HepG2 (cell line): ENCODE measurements around the gene SLC35F1. TPM values are rescaled to one million over a fixed set of nuclear protein-coding genes. Genes with fewer than 3 reads are reported as not detected.

Experiments
- ATAC-seq: fragments of 200-7000 bp; cut with Tn5 transposase; 3 replicates; pipeline ENCODE4 v1.9.1; 2020; ENCODE audit warnings: mild to moderate bottlenecking, moderate library complexity
- BruUV-seq: library from RNA; stranded (reverse); fragments of 400-500 nt; replicated peaks from 2 replicates; lab custom pipeline; 2021; lab: Mats Ljungman, UMichigan
- CTCF ChIA-PET: fragments of 300-600 bp; formaldehyde crosslinking; extraction: SDS; loops from one replicate; lab custom pipeline; 2021; ENCODE audit warnings: low total read pairs, inconsistent platforms, low intra/inter-chr PET ratio; lab: Yijun Ruan, JAX
- POLR2A ChIA-PET: fragments of 350-600 bp; sonication (Branson Sonifier 250); formaldehyde crosslinking; loops from one replicate; lab custom pipeline; 2020; ENCODE audit warnings: antibody characterized with exemption, inconsistent platforms; lab: Yijun Ruan, JAX
- DNase-seq: peaks from one replicate; pipeline ENCODE4 v3.0.0-alpha.2; 2015; ENCODE audit warnings: low spot score
- FAIRE-seq: peaks from 3 replicates; lab custom pipeline; 2011; peaks lifted over from hg19 to GRCh38; lab: Jason Lieb, UNC
- H2AFZ ChIP-seq: one replicate; pipeline ENCODE4 v1.6.1; 2011; ENCODE audit warnings: low read length, inconsistent platforms
- H3K27ac ChIP-seq: fragments of 300-600 bp; 3 replicates; pipeline ENCODE4 v1.8.0; 2011; ENCODE audit warnings: mixed run types, mild to moderate bottlenecking, mixed read lengths, low read length, inconsistent platforms; ENCODE audit not compliant: insufficient read depth; ENCODE audit errors: extremely low read length
- H3K27me3 ChIP-seq, 2 experiments: fragments of 200-600 bp in 1 of 2; 2 replicates in 1 of 2; 3 replicates in 1 of 2; pipeline versions ENCODE4 v1.6.0 to v1.8.0; 2011; ENCODE audit warnings: low read length in 2 of 2, mild to moderate bottlenecking in 2 of 2, moderate library complexity in 2 of 2, inconsistent platforms in 1 of 2; ENCODE audit not compliant: insufficient read depth in 2 of 2, control insufficient read depth in 1 of 2
- H3K36me3 ChIP-seq, 2 experiments: fragments of 200-600 bp in 1 of 2; replicated peaks in 1 of 2; 2 replicates in 1 of 2; 3 replicates in 1 of 2; pipeline versions ENCODE4 v1.5.1 to v1.8.0; 2011; ENCODE audit warnings: low read length in 2 of 2, inconsistent platforms in 1 of 2; ENCODE audit not compliant: insufficient read depth in 2 of 2, control insufficient read depth in 1 of 2
- H3K4me1 ChIP-seq: 2 replicates; pipeline ENCODE4 v1.5.1; 2012; ENCODE audit warnings: low read length, inconsistent platforms; ENCODE audit not compliant: insufficient read depth
- H3K4me2 ChIP-seq: 2 replicates; pipeline ENCODE4 v1.6.0; 2011; ENCODE audit warnings: low read depth, low read length, inconsistent platforms
- H3K4me3 ChIP-seq, 3 experiments: fragments of 200-600 bp in 1 of 3; sonication (generic), shearing (Covaris generic) in 1 of 3; replicated peaks in 1 of 3; 2 replicates each; pipeline ENCODE4 v1.5.1; 2011 to 2016; ENCODE audit warnings: low read length in 3 of 3, inconsistent platforms in 2 of 3, low read depth in 2 of 3, mild to moderate bottlenecking in 2 of 3, control low read depth in 1 of 3, mixed read lengths in 1 of 3; ENCODE audit not compliant: insufficient read depth in 1 of 3
- H3K79me2 ChIP-seq: one replicate; pipeline ENCODE4 v1.6.1; 2011; ENCODE audit warnings: low read length, inconsistent platforms; ENCODE audit not compliant: insufficient read depth
- H3K9ac ChIP-seq: 2 replicates; pipeline ENCODE4 v1.6.0; 2011; ENCODE audit warnings: mild to moderate bottlenecking, low read depth, low read length, inconsistent platforms; ENCODE audit not compliant: insufficient read depth
- H3K9me3 ChIP-seq: 2 replicates; pipeline ENCODE4 v1.5.1; 2012; ENCODE audit warnings: mild to moderate bottlenecking, low read length
- H4K20me1 ChIP-seq: 2 replicates; pipeline ENCODE4 v1.6.0; 2011; ENCODE audit warnings: inconsistent platforms, mild to moderate bottlenecking, low read length, moderate library complexity; ENCODE audit not compliant: insufficient read depth
- EEA1 ChIP-seq: sonication (generic); formaldehyde crosslinking; IDR thresholded peaks from 2 replicates; pipeline ENCODE4 v1.5.1; 2020; ENCODE audit warnings: mild to moderate bottlenecking, missing genetic modification reagents, borderline replicate concordance
- ETV6 ChIP-seq: sonication (generic); formaldehyde crosslinking; conservative IDR thresholded peaks from 2 replicates; pipeline ENCODE4 v1.4.0; 2020; ENCODE audit warnings: missing genetic modification reagents
- FOXK1 ChIP-seq: sonication (generic); formaldehyde crosslinking; IDR thresholded peaks from 2 replicates; pipeline ENCODE4 v1.4.0; 2020; ENCODE audit warnings: low read depth, missing genetic modification reagents, borderline replicate concordance
- GATAD1 ChIP-seq: IDR thresholded peaks from 2 replicates; pipeline ENCODE4 v1.6.1; 2016; ENCODE audit warnings: missing genetic modification reagents, missing compliant biosample characterization
- JUNB ChIP-seq: sonication (generic); formaldehyde crosslinking; IDR thresholded peaks from 2 replicates; pipeline ENCODE4 v1.8.0; 2022; ENCODE audit warnings: missing genetic modification reagents, mild to moderate bottlenecking, borderline replicate concordance
- MIXL1 ChIP-seq: IDR thresholded peaks from 2 replicates; pipeline ENCODE4 v1.6.1; 2016
- MTF2 ChIP-seq: sonication (generic); formaldehyde crosslinking; IDR thresholded peaks from 2 replicates; pipeline ENCODE4 v1.5.0; 2020; ENCODE audit warnings: missing genetic modification reagents, borderline replicate concordance
- NCOR1 ChIP-seq: fragments of 200-600 bp; sonication (generic); IDR thresholded peaks from 2 replicates; pipeline ENCODE4 v1.7.0; 2017; ENCODE audit warnings: antibody characterized with exemption, low read length, borderline replicate concordance
- RARA ChIP-seq: IDR thresholded peaks from 2 replicates; pipeline ENCODE4 v1.6.1; 2016; ENCODE audit warnings: missing genetic modification reagents, missing compliant biosample characterization
- SIX1 ChIP-seq: sonication (generic); formaldehyde crosslinking; IDR thresholded peaks from 2 replicates; pipeline ENCODE4 v1.4.0; 2020; ENCODE audit warnings: missing genetic modification reagents, borderline replicate concordance
- ZC3H4 ChIP-seq: sonication (generic); formaldehyde crosslinking; IDR thresholded peaks from 2 replicates; pipeline ENCODE4 v1.4.0; 2020; ENCODE audit warnings: missing genetic modification reagents, borderline replicate concordance
- ZFP37 ChIP-seq: sonication (generic); formaldehyde crosslinking; IDR thresholded peaks from 2 replicates; pipeline ENCODE4 v1.4.0; 2020; ENCODE audit warnings: missing genetic modification reagents, borderline replicate concordance
- ZNF263 ChIP-seq: sonication (generic); formaldehyde crosslinking; IDR thresholded peaks from 2 replicates; pipeline ENCODE4 v1.4.0; 2020; ENCODE audit warnings: missing genetic modification reagents
- ZNF337 ChIP-seq: sonication (generic); formaldehyde crosslinking; IDR thresholded peaks from 2 replicates; pipeline ENCODE4 v1.5.1; 2020; ENCODE audit warnings: missing genetic modification reagents, low read depth, mild to moderate bottlenecking, borderline replicate concordance
- ZNF772 ChIP-seq: sonication (generic); formaldehyde crosslinking; IDR thresholded peaks from 2 replicates; pipeline ENCODE4 v1.5.0; 2020; ENCODE audit warnings: mild to moderate bottlenecking, missing genetic modification reagents
- WGBS: methylation state at CpG from one replicate; pipeline ENCODE4 v1.1.6; 2017; ENCODE audit warnings: low lambda C conversion rate; 5-methylcytosine and 5-hydroxymethylcytosine counted together
- in situ Hi-C: cut with HindIII; loops from 2 replicates; pipeline ENCODE4 v1.10.0; 2017; ENCODE audit warnings: low pct_unique_long_range_greater_than_20kb; ENCODE audit not compliant: extremely low pct_ligation_motif_present
- intact Hi-C: fragments of 100-400 bp; cut with micrococcal nuclease; formaldehyde crosslinking; loops from one replicate; pipeline ENCODE4 v1.10.0; 2022; ENCODE audit not compliant: unreplicated experiment
- polyA plus RNA-seq, 8 experiments: library from polyadenylated mRNA; depleted of rRNA in 3 of 8; stranded (reverse) in 7 of 8; unstranded in 1 of 8; fragments of >200 nt; fragmentation: Illumina TruSeq in 4 of 8; extraction: Trizol in 4 of 8; gene quantifications; 2 replicates each; pipeline versions ENCODE4 v1.2.1 to v1.2.3, GENCODE V29; 2011 to 2016; ENCODE audit warnings: low read depth in 4 of 8, missing spikeins in 1 of 8, mixed read lengths in 1 of 8; ENCODE audit not compliant: insufficient read depth in 1 of 8
- total RNA-seq, 5 experiments: library from RNA; depleted of rRNA; stranded (reverse); fragments of >200 nt; fragmentation: Illumina TruSeq; extraction: Trizol; gene quantifications; 2 replicates each; pipeline ENCODE4 v1.2.3, GENCODE V29; 2016; ENCODE audit warnings: low read depth in 1 of 5
- TF ChIP-seq, protein P1 (sequence below): sonication (generic); formaldehyde crosslinking; IDR thresholded peaks from 2 replicates; pipeline ENCODE4 v1.4.0; 2020; ENCODE audit warnings: mild to moderate bottlenecking, low read depth, missing genetic modification reagents
- TF ChIP-seq, protein P2 (sequence below): sonication (generic); formaldehyde crosslinking; IDR thresholded peaks from 2 replicates; pipeline ENCODE4 v1.9.0; 2021; ENCODE audit warnings: missing genetic modification reagents, borderline replicate concordance
- TF ChIP-seq, protein P3 (sequence below): sonication (generic); formaldehyde crosslinking; IDR thresholded peaks from 2 replicates; pipeline ENCODE4 v1.4.0; 2020; ENCODE audit warnings: missing genetic modification reagents, borderline replicate concordance

The SLC35F1 gene
- total and polyA plus RNA-seq, 2 of the 13 experiments (the other 11 are each of a cell fraction or from before 2014, with no cell fraction given): 0.01 TPM; not detected in 1

DNA sequence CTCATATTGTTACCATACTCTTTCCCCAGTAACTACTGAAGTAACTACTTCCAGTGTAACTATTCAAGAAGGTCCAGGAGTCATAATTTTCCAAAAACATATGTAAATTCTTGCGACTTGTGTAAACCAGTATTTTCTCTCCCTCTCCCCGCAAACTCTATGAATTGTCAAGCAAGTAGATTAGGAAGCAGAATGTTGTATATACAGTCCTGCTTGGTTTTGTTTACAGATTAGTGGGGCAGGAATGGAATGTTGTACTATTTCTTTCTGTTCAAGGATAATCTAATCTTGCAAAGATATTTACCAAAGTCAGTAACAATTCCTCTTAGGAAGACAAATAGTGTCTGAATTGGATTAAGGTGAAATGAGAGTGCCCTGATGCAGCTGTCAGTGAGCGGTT is 406.1 kb downstream of the SLC35F1 start:
- DNase-seq (no peak), ATAC-seq (no peak), FAIRE-seq (no peak)
- intact Hi-C loops: no loop called here
- H3K4me2 ChIP-seq: no peak overlapping the region
- H3K9me3 ChIP-seq: no peaks in the 10 kb centered on the region
- no peak overlapping the region for H3K27ac ChIP-seq
- POLR2A ChIA-PET: no interaction called here
- 84% methylated on average over 3 of the region's 3 CpGs for WGBS
- no peaks in the 10 kb centered on the region for H3K79me2 ChIP-seq
- no TSS peak for BruUV-seq
- in situ Hi-C loops: no loop called here
- TF ChIP-seq ETV6: no peak
- TF ChIP-seq GATAD1 (CRISPR knock-in tag): no peak
- TF ChIP-seq ZNF337 (CRISPR knock-in tag): no peak
- TF ChIP-seq SIX1 (CRISPR knock-in tag): no peak
- TF ChIP-seq, protein P1, sequence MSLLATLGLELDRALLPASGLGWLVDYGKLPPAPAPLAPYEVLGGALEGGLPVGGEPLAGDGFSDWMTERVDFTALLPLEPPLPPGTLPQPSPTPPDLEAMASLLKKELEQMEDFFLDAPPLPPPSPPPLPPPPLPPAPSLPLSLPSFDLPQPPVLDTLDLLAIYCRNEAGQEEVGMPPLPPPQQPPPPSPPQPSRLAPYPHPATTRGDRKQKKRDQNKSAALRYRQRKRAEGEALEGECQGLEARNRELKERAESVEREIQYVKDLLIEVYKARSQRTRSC: no peak
- no peak for TF ChIP-seq FOXK1
- TF ChIP-seq RARA (CRISPR knock-in tag): no peak
- TF ChIP-seq ZC3H4 (CRISPR knock-in tag): no peak
- TF ChIP-seq ZFP37: no peak
- no peak for TF ChIP-seq MIXL1 (CRISPR knock-in tag)
- no peak for TF ChIP-seq JUNB
- no peak for TF ChIP-seq NCOR1
- TF ChIP-seq, protein P2, sequence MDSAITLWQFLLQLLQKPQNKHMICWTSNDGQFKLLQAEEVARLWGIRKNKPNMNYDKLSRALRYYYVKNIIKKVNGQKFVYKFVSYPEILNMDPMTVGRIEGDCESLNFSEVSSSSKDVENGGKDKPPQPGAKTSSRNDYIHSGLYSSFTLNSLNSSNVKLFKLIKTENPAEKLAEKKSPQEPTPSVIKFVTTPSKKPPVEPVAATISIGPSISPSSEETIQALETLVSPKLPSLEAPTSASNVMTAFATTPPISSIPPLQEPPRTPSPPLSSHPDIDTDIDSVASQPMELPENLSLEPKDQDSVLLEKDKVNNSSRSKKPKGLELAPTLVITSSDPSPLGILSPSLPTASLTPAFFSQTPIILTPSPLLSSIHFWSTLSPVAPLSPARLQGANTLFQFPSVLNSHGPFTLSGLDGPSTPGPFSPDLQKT: no peak
- TF ChIP-seq ZNF772 (CRISPR knock-in tag): no peak
- TF ChIP-seq, protein P3, sequence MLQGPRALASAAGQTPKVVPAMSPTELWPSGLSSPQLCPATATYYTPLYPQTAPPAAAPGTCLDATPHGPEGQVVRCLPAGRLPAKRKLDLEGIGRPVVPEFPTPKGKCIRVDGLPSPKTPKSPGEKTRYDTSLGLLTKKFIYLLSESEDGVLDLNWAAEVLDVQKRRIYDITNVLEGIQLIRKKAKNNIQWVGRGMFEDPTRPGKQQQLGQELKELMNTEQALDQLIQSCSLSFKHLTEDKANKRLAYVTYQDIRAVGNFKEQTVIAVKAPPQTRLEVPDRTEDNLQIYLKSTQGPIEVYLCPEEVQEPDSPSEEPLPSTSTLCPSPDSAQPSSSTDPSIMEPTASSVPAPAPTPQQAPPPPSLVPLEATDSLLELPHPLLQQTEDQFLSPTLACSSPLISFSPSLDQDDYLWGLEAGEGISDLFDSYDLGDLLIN (CRISPR knock-in tag): no peak
- TF ChIP-seq MTF2: no peak
- no peak for TF ChIP-seq EEA1 (CRISPR knock-in tag)
- TF ChIP-seq ZNF263 (CRISPR knock-in tag): no peak
- no peak overlapping the region for H3K4me3 ChIP-seq
- H2AFZ ChIP-seq: no peak overlapping the region
- H3K9ac ChIP-seq: no peak overlapping the region
- no peaks in the 10 kb centered on the region for H4K20me1 ChIP-seq
- H3K27me3 ChIP-seq: no peaks in the 10 kb centered on the region; a peak in 1 of 5 replicates
- no peaks in the 10 kb centered on the region for H3K4me1 ChIP-seq
- no peaks in the 10 kb centered on the region for H3K36me3 ChIP-seq
- CTCF ChIA-PET: no interaction called here
